ENCODE data around the gene CYP2W1.

Gene CYP2W1

GRCh38 chr7:985127-985416, 2.1 kb downstream of the CYP2W1 start:
- no peak overlapping the region for H3K4me3 ChIP-seq (replicated peaks; ENCODE audit: insufficient read depth, low read length)

GRCh38 chr7:985915-986741, 3.1 kb downstream of the CYP2W1 start:
- TF ChIP-seq SPI1 (IDR thresholded peaks at IDR 0.05; ENCODE audit: borderline replicate concordance, low read depth): no peak
- no peak for TF ChIP-seq GABPA (IDR thresholded peaks at IDR 0.05; ENCODE audit: low read depth)
- no peak for TF ChIP-seq REST (IDR thresholded peaks at IDR 0.05; ENCODE audit: insufficient replicate concordance, low read depth)
- TF ChIP-seq POLR2AphosphoS5 (IDR thresholded peaks at IDR 0.05; ENCODE audit: low read depth): no peak
- no peak for TF ChIP-seq CTCF (IDR thresholded peaks at IDR 0.05; ENCODE audit: insufficient read depth, low read length)
- Histone ChIP-seq H3K27ac (replicated peaks) (no peak overlapping the region), H3K4me3 (replicated peaks; ENCODE audit: insufficient read depth, low read length) (no peak overlapping the region), H3K27me3 (ENCODE audit: insufficient read depth, poor library complexity, severe bottlenecking) (peaks cover 2% of the 10 kb centered on the region)
- DNase-seq (ENCODE audit: low read depth in 1 of 2, low spot score in 1 of 2): no peak

More at GRCh38 chr7:985127-985416, 2.1 kb downstream of the CYP2W1 start:
- Histone ChIP-seq H3K27me3 (ENCODE audit: insufficient read depth, poor library complexity, severe bottlenecking) (peaks cover 2% of the 10 kb centered on the region), H3K27ac (replicated peaks) (no peak overlapping the region)
- DNase-seq (ENCODE audit: low read depth in 1 of 2, low spot score in 1 of 2): no peak
- no peak for TF ChIP-seq GABPA (IDR thresholded peaks at IDR 0.05; ENCODE audit: low read depth)
- no peak for TF ChIP-seq SPI1 (IDR thresholded peaks at IDR 0.05; ENCODE audit: borderline replicate concordance, low read depth)
- no peak for TF ChIP-seq POLR2AphosphoS5 (IDR thresholded peaks at IDR 0.05; ENCODE audit: low read depth)
- TF ChIP-seq CTCF (IDR thresholded peaks at IDR 0.05; ENCODE audit: insufficient read depth, low read length): no peak
- no peak for TF ChIP-seq REST (IDR thresholded peaks at IDR 0.05; ENCODE audit: insufficient replicate concordance, low read depth)

GRCh38 chr7:986766-987751, 4.1 kb downstream of the CYP2W1 start:
- Histone ChIP-seq H3K4me3 (replicated peaks; ENCODE audit: insufficient read depth, low read length) (no peak overlapping the region), H3K27ac (replicated peaks) (no peak overlapping the region), H3K27me3 (ENCODE audit: insufficient read depth, poor library complexity, severe bottlenecking) (peaks cover 2% of the 10 kb centered on the region)
- TF ChIP-seq REST (IDR thresholded peaks at IDR 0.05; ENCODE audit: insufficient replicate concordance, low read depth) (no peak), CTCF (IDR thresholded peaks at IDR 0.05; ENCODE audit: insufficient read depth, low read length) (no peak), SPI1 (IDR thresholded peaks at IDR 0.05; ENCODE audit: borderline replicate concordance, low read depth) (no peak), GABPA (IDR thresholded peaks at IDR 0.05; ENCODE audit: low read depth) (no peak), POLR2AphosphoS5 (IDR thresholded peaks at IDR 0.05; ENCODE audit: low read depth) (no peak)
- DNase-seq (ENCODE audit: low read depth in 1 of 2, low spot score in 1 of 2): no peak
